ES-I3 (cell line): Measurements from ENCODE around the gene BATF.

Source experiments
- H3K36me3 ChIP-seq: 2 replicates; pipeline ENCODE4 v1.6.1; 2013; ENCODE audit warnings: mild to moderate bottlenecking, low read length, control low read depth, moderate library complexity; ENCODE audit not compliant: insufficient read depth
- H3K4me1 ChIP-seq: 2 replicates; pipeline ENCODE4 v1.6.1; 2013; ENCODE audit warnings: mild to moderate bottlenecking, control low read depth, low read length; ENCODE audit not compliant: insufficient read depth
- H3K9ac ChIP-seq: 2 replicates; pipeline ENCODE4 v1.6.1; 2013; ENCODE audit warnings: low read depth, mild to moderate bottlenecking, low read length, moderate library complexity
- H3K9me3 ChIP-seq: 2 replicates; pipeline ENCODE4 v1.6.1; 2013; ENCODE audit warnings: mild to moderate bottlenecking, low read length, moderate library complexity; ENCODE audit not compliant: control insufficient read depth, insufficient read depth

The BATF gene

GRCh38 chr14:75551021-75551420, 28.8 kb downstream of the BATF start:
- no peaks in the 10 kb centered on the region for H3K9me3 ChIP-seq
- peaks cover 6% of the 10 kb centered on the region for H3K4me1 ChIP-seq
- no peak overlapping the region for H3K9ac ChIP-seq
- no peaks in the 10 kb centered on the region for H3K36me3 ChIP-seq

DNA sequence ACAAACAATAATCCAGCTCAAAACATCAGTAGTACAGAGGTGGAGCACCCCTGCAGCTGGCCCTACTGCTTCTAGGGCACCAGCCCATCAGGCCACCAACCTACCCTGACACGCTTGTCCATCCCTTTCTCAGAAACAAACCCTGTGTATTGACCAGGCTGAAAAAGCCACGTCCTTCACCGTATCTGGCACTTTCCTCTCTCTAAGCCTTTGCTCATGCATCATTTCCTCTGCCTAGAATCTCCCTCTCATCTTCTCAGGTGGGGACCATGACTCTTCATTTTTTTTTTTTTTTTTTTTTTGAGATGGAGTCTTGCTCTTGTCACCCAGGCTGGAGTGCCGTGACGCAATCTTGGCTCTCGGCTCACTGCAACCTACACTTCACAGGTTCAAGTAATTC, 30.9 kb downstream of the BATF start:
- no peaks in the 10 kb centered on the region for H3K9me3 ChIP-seq
- H3K36me3 ChIP-seq: no peaks in the 10 kb centered on the region
- H3K4me1 ChIP-seq: peaks cover 6% of the 10 kb centered on the region
- H3K9ac ChIP-seq: no peak overlapping the region

- Histone ChIP-seq H3K9me3 (no peaks in the 10 kb centered on the region), H3K9ac (no peak overlapping the region), H3K36me3 (no peaks in the 10 kb centered on the region), H3K4me1 (peaks cover 6% of the 10 kb centered on the region)
Observed at GRCh38 chr14:75553761-75554364, 31.6 kb downstream of the BATF start.

GRCh38 chr14:75554482-75554881, 32.2 kb downstream of the BATF start:
- no peaks in the 10 kb centered on the region for H3K9me3 ChIP-seq
- H3K36me3 ChIP-seq: no peaks in the 10 kb centered on the region
- no peak overlapping the region for H3K9ac ChIP-seq
- H3K4me1 ChIP-seq: peaks cover 6% of the 10 kb centered on the region

GRCh38 chr14:75558440-75558839, 36.2 kb downstream of the BATF start:
- H3K4me1 ChIP-seq: peaks cover 23% of the 10 kb centered on the region
- no peaks in the 10 kb centered on the region for H3K36me3 ChIP-seq
- H3K9ac ChIP-seq: no peak overlapping the region
- no peaks in the 10 kb centered on the region for H3K9me3 ChIP-seq

DNA sequence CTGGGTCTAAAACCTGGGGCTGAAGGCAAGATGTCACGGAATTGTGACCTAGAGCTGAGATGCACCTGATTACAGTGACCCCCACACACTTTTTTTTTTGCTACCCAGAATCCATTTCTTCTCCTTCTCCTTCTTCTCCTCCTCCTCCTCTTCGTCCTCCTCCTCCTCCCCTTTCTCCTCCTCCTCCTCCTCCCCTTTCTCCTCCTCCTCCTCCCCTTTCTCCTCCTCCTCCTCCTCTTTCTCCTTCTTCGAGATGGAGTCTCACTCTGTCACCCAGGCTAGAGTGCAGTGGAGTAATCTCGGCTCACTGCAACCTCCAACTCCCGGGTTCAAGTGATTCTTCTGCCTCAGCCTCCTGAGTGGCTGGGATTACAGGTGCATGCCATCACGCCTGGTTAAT, 36.8 kb downstream of the BATF start:
- Histone ChIP-seq H3K9ac (no peak overlapping the region), H3K9me3 (no peaks in the 10 kb centered on the region), H3K36me3 (no peaks in the 10 kb centered on the region), H3K4me1 (peaks cover 23% of the 10 kb centered on the region)

DNA sequence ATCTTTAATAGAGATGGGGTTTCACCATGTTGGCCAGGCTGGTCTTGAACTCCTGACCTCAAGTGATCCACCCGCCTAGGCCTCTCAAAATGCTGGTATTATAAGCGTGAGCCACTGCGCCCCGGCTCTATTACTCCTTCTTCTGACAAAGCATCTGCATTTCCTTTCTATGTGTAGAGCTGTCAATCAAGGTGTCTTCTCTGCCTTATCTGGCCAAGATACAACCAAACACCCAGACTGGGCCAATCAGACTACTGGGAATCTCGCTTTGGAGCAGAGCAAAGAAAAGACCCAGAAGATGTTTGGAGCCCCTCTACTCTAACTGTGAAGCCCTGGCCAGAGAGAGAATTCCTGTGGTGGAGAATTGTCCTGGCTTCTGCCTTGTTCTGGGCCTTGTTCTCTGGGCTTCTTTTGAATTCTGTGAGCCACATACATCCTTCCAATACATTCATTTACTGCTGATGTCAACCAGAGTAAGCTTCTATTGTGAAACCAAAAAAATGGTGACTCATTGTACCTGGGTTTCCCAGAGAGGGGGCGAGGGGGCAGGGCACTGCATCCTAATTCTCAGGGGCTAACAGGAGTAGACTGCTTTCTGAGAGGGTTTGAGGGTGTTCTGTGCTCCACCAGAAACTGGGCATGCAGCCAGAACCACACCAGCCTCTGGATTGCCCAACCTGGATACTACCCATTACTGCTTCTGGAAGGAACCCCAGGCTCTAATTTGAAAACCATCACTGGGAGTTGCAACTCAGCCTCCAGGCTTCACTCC, 37.4 kb downstream of the BATF start:
- no peak overlapping the region for H3K9ac ChIP-seq
- H3K36me3 ChIP-seq: no peaks in the 10 kb centered on the region
- peaks cover 19% of the 10 kb centered on the region for H3K4me1 ChIP-seq
- H3K9me3 ChIP-seq: no peaks in the 10 kb centered on the region

- Histone ChIP-seq H3K36me3 (no peaks in the 10 kb centered on the region), H3K4me1 (peaks cover 17% of the 10 kb centered on the region), H3K9ac (no peak overlapping the region), H3K9me3 (no peaks in the 10 kb centered on the region)
Observed at GRCh38 chr14:75561013-75561432, 38.8 kb downstream of the BATF start.

DNA sequence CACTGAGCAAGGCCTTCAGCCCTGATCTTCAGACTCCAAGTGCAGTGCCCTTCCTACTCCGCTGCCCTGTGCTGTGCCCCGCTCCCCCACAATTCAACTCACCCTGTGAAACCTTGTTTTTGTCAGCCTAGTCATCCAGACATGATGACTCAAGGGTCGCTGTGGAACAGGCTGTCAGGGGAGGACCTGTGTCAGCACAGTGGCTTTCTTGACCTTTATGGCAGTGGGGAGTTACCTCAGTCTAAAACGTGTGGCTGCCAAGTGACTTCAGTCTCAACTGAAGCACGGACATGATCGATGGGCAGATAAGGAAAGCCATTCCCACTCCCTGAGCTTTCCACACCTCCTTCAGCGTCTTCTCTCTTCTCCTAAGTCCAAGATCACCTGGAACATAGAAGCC, 39.8 kb downstream of the BATF start:
- Histone ChIP-seq H3K36me3 (no peaks in the 10 kb centered on the region), H3K4me1 (peaks cover 17% of the 10 kb centered on the region), H3K9me3 (no peaks in the 10 kb centered on the region), H3K9ac (no peak overlapping the region)

GRCh38 chr14:75562489-75562888, 40.2 kb downstream of the BATF start:
- peaks cover 17% of the 10 kb centered on the region for H3K4me1 ChIP-seq
- H3K9me3 ChIP-seq: no peaks in the 10 kb centered on the region
- H3K36me3 ChIP-seq: no peaks in the 10 kb centered on the region
- no peak overlapping the region for H3K9ac ChIP-seq

- Histone ChIP-seq H3K9ac (no peak overlapping the region), H3K36me3 (no peaks in the 10 kb centered on the region), H3K9me3 (no peaks in the 10 kb centered on the region), H3K4me1 (peaks cover 17% of the 10 kb centered on the region)
Observed at GRCh38 chr14:75563931-75564330, 41.7 kb downstream of the BATF start.

DNA sequence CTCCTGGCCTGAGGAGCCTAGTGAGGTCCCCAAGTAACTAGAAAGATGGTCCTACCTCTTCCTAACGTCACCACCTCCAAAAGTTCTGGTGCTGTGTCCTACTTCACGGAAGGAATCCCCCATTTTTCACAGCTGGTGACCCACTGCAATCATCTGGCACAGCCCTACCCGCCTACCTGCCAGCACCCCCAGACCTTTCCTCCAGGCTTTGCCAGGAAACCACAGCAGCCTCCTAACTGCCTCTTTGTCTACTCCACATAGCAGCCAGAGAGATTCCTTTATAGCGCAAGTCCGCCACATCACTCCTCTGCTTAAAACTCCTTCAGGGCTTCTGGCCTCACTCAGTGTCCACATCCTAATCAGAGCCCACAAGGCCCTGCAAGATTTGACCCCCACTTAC, 42.8 kb downstream of the BATF start:
- no peak overlapping the region for H3K9ac ChIP-seq
- H3K4me1 ChIP-seq: peaks cover 11% of the 10 kb centered on the region
- H3K36me3 ChIP-seq: no peaks in the 10 kb centered on the region
- H3K9me3 ChIP-seq: no peaks in the 10 kb centered on the region

GRCh38 chr14:75566321-75566720, 44.1 kb downstream of the BATF start:
- H3K9me3 ChIP-seq: no peaks in the 10 kb centered on the region

DNA sequence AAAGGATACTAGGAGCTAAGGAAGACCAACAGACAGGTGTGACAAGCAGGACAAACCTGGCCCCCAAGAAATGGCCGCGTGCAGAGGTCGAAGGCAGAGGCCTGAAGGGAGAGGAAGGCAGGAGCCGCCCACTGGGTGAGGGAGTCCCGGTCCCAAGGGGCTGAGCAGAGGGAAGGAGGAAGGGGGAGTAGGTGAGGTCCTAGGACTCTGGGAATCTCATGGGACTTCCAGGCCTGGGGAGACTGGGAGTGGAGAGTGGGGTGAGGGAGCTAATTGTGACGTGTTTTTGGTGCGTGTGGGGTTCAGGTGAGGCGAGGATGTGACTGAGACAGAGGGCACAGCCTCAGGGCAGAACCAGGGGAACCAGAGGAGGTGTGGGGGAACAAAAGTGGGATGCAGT, 44.5 kb downstream of the BATF start:
- H3K36me3 ChIP-seq: no peaks in the 10 kb centered on the region
- H3K9me3 ChIP-seq: no peaks in the 10 kb centered on the region
- H3K4me1 ChIP-seq: no peaks in the 10 kb centered on the region
- no peak overlapping the region for H3K9ac ChIP-seq

More at GRCh38 chr14:75566321-75566720, 44.1 kb downstream of the BATF start:
- Histone ChIP-seq H3K9ac (no peak overlapping the region), H3K4me1 (peaks cover under 1% of the 10 kb centered on the region; the same call in 1 of the 2 replicates), H3K36me3 (no peaks in the 10 kb centered on the region)

DNA sequence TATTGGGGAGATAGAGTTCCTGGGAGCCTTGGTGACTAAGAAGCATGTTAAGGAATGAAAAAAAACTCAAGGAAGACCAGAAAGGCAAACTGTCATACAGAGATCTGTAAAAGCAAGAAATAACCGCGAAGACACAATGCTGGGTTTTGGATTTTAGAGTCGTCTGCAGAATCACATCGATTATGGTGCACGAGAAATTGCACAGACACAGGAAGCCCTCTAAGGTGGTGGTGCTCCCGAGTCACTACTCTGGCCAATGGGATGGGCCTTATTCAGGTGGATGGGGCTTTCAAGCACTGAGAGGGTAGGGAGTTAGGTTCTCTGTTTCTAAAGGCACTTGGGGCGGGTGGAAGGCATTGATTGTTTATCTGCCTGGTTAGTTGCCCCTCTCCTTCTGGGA, 45.9 kb downstream of the BATF start:
- no peaks in the 10 kb centered on the region for H3K4me1 ChIP-seq
- no peaks in the 10 kb centered on the region for H3K36me3 ChIP-seq
- H3K9ac ChIP-seq: no peak overlapping the region
- no peaks in the 10 kb centered on the region for H3K9me3 ChIP-seq
